H1 (cell line): Measurements from ENCODE around the gene CSKMT. TPM values are rescaled to one million over a fixed set of nuclear protein-coding genes. Genes with fewer than 3 reads are reported as not detected.

Source experiments
- CTCF ChIA-PET: fragments of 300-600 bp; sonication (Branson Sonifier 250); formaldehyde crosslinking; loops from one replicate; lab custom pipeline; 2021; ENCODE audit not compliant: partially characterized antibody; lab: Charles Lee
- POLR2A ChIA-PET: fragments of 300-600 bp; sonication (Branson Sonifier 250); formaldehyde crosslinking; loops from one replicate; lab custom pipeline; 2021; ENCODE audit warnings: inconsistent platforms; ENCODE audit not compliant: partially characterized antibody; lab: Charles Lee
- DNase-seq, 2 experiments: peaks; one replicate each; pipeline versions ENCODE4 v3.0.0 to v3.0.0-alpha.2; 2010 to 2022; ENCODE audit warnings: low spot score in 2 of 2, low read depth in 1 of 2, mixed read lengths in 1 of 2
- FAIRE-seq: peaks from 2 replicates; lab custom pipeline; 2011; peaks lifted over from hg19 to GRCh38; lab: Jason Lieb, UNC
- H2AFZ ChIP-seq: 2 replicates; pipeline ENCODE4 v1.8.1; 2012; ENCODE audit warnings: low read length, inconsistent platforms
- H2AK5ac ChIP-seq: 2 replicates; pipeline ENCODE4 v1.6.1; 2013; ENCODE audit warnings: low read depth, low read length
- H2BK120ac ChIP-seq: replicated peaks from 2 replicates; pipeline ENCODE3; 2013; ENCODE audit warnings: low read depth, low read length, inconsistent platforms
- H2BK12ac ChIP-seq: 2 replicates; pipeline ENCODE4 v1.6.1; 2013; ENCODE audit warnings: low read depth, low read length
- H2BK15ac ChIP-seq: 2 replicates; pipeline ENCODE4 v1.6.1; 2013; ENCODE audit warnings: low read length
- H2BK20ac ChIP-seq: 2 replicates; pipeline ENCODE4 v1.6.1; 2013; ENCODE audit warnings: low read length
- H2BK5ac ChIP-seq: 2 replicates; pipeline ENCODE4 v1.6.1; 2013; ENCODE audit warnings: low read depth, low read length
- H3K14ac ChIP-seq: 2 replicates; pipeline ENCODE4 v1.6.1; 2013; ENCODE audit warnings: inconsistent platforms; ENCODE audit not compliant: insufficient read length
- H3K18ac ChIP-seq: 2 replicates; pipeline ENCODE4 v1.6.1; 2013; ENCODE audit warnings: low read length; ENCODE audit errors: extremely low read depth
- H3K23ac ChIP-seq: 2 replicates; pipeline ENCODE4 v1.6.1; 2013; ENCODE audit warnings: inconsistent platforms; ENCODE audit not compliant: insufficient read length
- H3K23me2 ChIP-seq: 2 replicates; pipeline ENCODE4 v1.6.1; 2013; ENCODE audit warnings: low read depth, low read length
- H3K27ac ChIP-seq: 2 replicates; pipeline ENCODE4 v1.6.1; 2011; ENCODE audit warnings: low read depth, low read length, inconsistent platforms
- H3K27me3 ChIP-seq, 4 experiments: replicated peaks in 1 of 4; 1 replicate in 1 of 4; 2 replicates in 3 of 4; pipeline versions ENCODE4 v1.6.1 to v1.8.1; 2011 to 2013; ENCODE audit warnings: low read length in 3 of 4, mild to moderate bottlenecking in 3 of 4, inconsistent platforms in 2 of 4, mixed read lengths in 2 of 4, moderate library complexity in 1 of 4; ENCODE audit not compliant: control insufficient read depth in 3 of 4, insufficient read depth in 3 of 4; ENCODE audit errors: extremely low read depth in 1 of 4
- H3K36me3 ChIP-seq, 4 experiments: 2 replicates each; pipeline versions ENCODE4 v1.6.1 to v1.8.1; 2011 to 2013; ENCODE audit warnings: mild to moderate bottlenecking in 4 of 4, low read length in 3 of 4, moderate library complexity in 2 of 4, control low read depth in 1 of 4, inconsistent platforms in 1 of 4; ENCODE audit not compliant: insufficient read depth in 4 of 4, control insufficient read depth in 2 of 4
- H3K4ac ChIP-seq: replicated peaks from 2 replicates; pipeline ENCODE3; 2013; ENCODE audit warnings: low read length, low read depth, mixed read lengths, inconsistent platforms; ENCODE audit not compliant: insufficient read length
- H3K4me1 ChIP-seq, 4 experiments: replicated peaks in 1 of 4; 1 replicate in 1 of 4; 2 replicates in 3 of 4; pipeline versions ENCODE4 v1.6.1 to v1.8.1; 2011 to 2013; ENCODE audit warnings: low read length in 3 of 4, inconsistent platforms in 2 of 4, mixed read lengths in 1 of 4; ENCODE audit not compliant: insufficient read depth in 4 of 4, control insufficient read depth in 3 of 4
- H3K4me2 ChIP-seq, 2 experiments: 2 replicates each; pipeline versions ENCODE4 v1.6.1 to v1.8.1; 2011 to 2013; ENCODE audit warnings: low read depth in 2 of 2, low read length in 2 of 2, control low read depth in 1 of 2, inconsistent platforms in 1 of 2, mild to moderate bottlenecking in 1 of 2; ENCODE audit not compliant: insufficient read depth in 1 of 2
- H3K4me3 ChIP-seq, 4 experiments: fragments of 200-600, 300-600 bp in 1 of 4; sonication (generic), shearing (Covaris generic), sonication (Bioruptor Twin) in 1 of 4; 2 replicates each; pipeline versions ENCODE4 v1.5.1 to v1.8.1; 2011 to 2016; ENCODE audit warnings: low read length in 4 of 4, low read depth in 3 of 4, control low read depth in 2 of 4, inconsistent platforms in 2 of 4, mild to moderate bottlenecking in 2 of 4, mixed read lengths in 1 of 4, moderate library complexity in 1 of 4; ENCODE audit not compliant: insufficient read depth in 2 of 4; ENCODE audit errors: extremely low read depth in 1 of 4
- H3K56ac ChIP-seq: replicated peaks from 2 replicates; pipeline ENCODE3; 2013; ENCODE audit warnings: low read depth, mild to moderate bottlenecking, mixed read lengths, low read length, inconsistent platforms; ENCODE audit not compliant: insufficient read length
- H3K79me1 ChIP-seq: 2 replicates; pipeline ENCODE4 v1.6.1; 2013; ENCODE audit warnings: low read depth, low read length, control low read depth
- H3K79me2 ChIP-seq, 2 experiments: 2 replicates each; pipeline versions ENCODE4 v1.6.1 to v1.8.1; 2012 to 2013; ENCODE audit warnings: low read length in 2 of 2, mild to moderate bottlenecking in 2 of 2, inconsistent platforms in 1 of 2; ENCODE audit not compliant: insufficient read depth in 2 of 2, control insufficient read depth in 1 of 2
- H3K9ac ChIP-seq, 4 experiments: replicated peaks in 1 of 4; 1 replicate in 1 of 4; 2 replicates in 3 of 4; pipeline versions ENCODE4 v1.6.1 to v1.8.1; 2011 to 2013; ENCODE audit warnings: low read depth in 3 of 4, low read length in 3 of 4, control low read depth in 2 of 4, mild to moderate bottlenecking in 2 of 4, moderate library complexity in 2 of 4, inconsistent platforms in 1 of 4; ENCODE audit errors: extremely low read depth in 1 of 4
- H3K9me3 ChIP-seq, 2 experiments: 2 replicates each; pipeline versions ENCODE4 v1.6.1 to v1.8.1; 2012 to 2013; ENCODE audit warnings: mild to moderate bottlenecking in 2 of 2, moderate library complexity in 2 of 2, control low read depth in 1 of 2, inconsistent platforms in 1 of 2, low read depth in 1 of 2, low read length in 1 of 2, mixed read lengths in 1 of 2; ENCODE audit not compliant: insufficient read depth in 2 of 2
- H4K20me1 ChIP-seq, 2 experiments: replicated peaks in 1 of 2; 2 replicates each; pipeline versions ENCODE3 to v1.8.1; 2011 to 2013; ENCODE audit warnings: inconsistent platforms in 2 of 2, low read length in 2 of 2, mild to moderate bottlenecking in 1 of 2; ENCODE audit not compliant: insufficient read depth in 2 of 2, control insufficient read depth in 1 of 2
- H4K5ac ChIP-seq: 2 replicates; pipeline ENCODE4 v1.6.1; 2013; ENCODE audit warnings: low read length, low read depth, mixed read lengths, inconsistent platforms; ENCODE audit not compliant: insufficient read length
- H4K8ac ChIP-seq: 2 replicates; pipeline ENCODE4 v1.8.0; 2013; ENCODE audit warnings: mild to moderate bottlenecking, moderate library complexity, low read length, inconsistent platforms; ENCODE audit not compliant: insufficient read depth; ENCODE audit errors: extremely low read depth
- H4K91ac ChIP-seq: replicated peaks from 2 replicates; pipeline ENCODE3; 2013; ENCODE audit warnings: low read length, mixed read lengths, inconsistent platforms; ENCODE audit not compliant: insufficient read length
- HDAC2 ChIP-seq, 2 experiments: fragments of 300-600 bp in 1 of 2; sonication (generic) in 1 of 2; IDR thresholded peaks; 2 replicates each; pipeline ENCODE4 v1.6.1; 2011 to 2012; ENCODE audit warnings: low read depth in 2 of 2, low read length in 2 of 2, mild to moderate bottlenecking in 2 of 2, moderate library complexity in 2 of 2, borderline replicate concordance in 1 of 2, inconsistent platforms in 1 of 2
- KDM1A ChIP-seq: fragments of 200-600, 300-600 bp; sonication (generic); IDR thresholded peaks from 2 replicates; pipeline ENCODE4 v1.7.1; 2016; ENCODE audit warnings: mild to moderate bottlenecking, low read length, borderline replicate concordance
- PHF8 ChIP-seq: fragments of 200-600 bp; sonication (generic); conservative IDR thresholded peaks from 2 replicates; pipeline ENCODE4 v1.7.1; 2012; ENCODE audit warnings: low read depth, mild to moderate bottlenecking, inconsistent platforms, low read length, moderate library complexity
- POLR2A ChIP-seq, 2 experiments: IDR thresholded peaks; 1 replicate in 1 of 2; 2 replicates in 1 of 2; pipeline ENCODE4 v1.6.1; 2011; ENCODE audit warnings: low read depth in 2 of 2, low read length in 2 of 2, mild to moderate bottlenecking in 2 of 2; ENCODE audit errors: control extremely low read depth in 1 of 2
- POLR2AphosphoS5 ChIP-seq: IDR thresholded peaks from 2 replicates; pipeline ENCODE4 v1.6.1; 2011; ENCODE audit warnings: low read depth, low read length
- SIRT6 ChIP-seq: IDR thresholded peaks from one replicate; pipeline ENCODE4 v1.7.1; 2012; ENCODE audit warnings: low read length, inconsistent platforms
- SIX5 ChIP-seq: IDR thresholded peaks from 2 replicates; pipeline ENCODE4 v1.6.1; 2011; ENCODE audit warnings: mild to moderate bottlenecking, low read depth, low read length
- SP4 ChIP-seq: IDR thresholded peaks from 2 replicates; pipeline ENCODE4 v1.6.1; 2012; ENCODE audit warnings: low read length, inconsistent platforms
- WGBS, 2 experiments: shearing (Covaris generic) in 1 of 2; methylation state at CpG; one replicate each; pipeline versions ENCODE4 v1.1.6 to v1.1.7; 2013 to 2015; ENCODE audit warnings: low lambda C conversion rate in 2 of 2, mixed read lengths in 2 of 2, inconsistent platforms in 1 of 2, low coverage in 1 of 2, missing lambda C conversion rate in 1 of 2; ENCODE audit not compliant: insufficient replicate concordance in 2 of 2, insufficient coverage in 1 of 2, insufficient read length in 1 of 2; ENCODE audit errors: extremely low coverage in 1 of 2, missing lambda C conversion rate in 1 of 2; 5-methylcytosine and 5-hydroxymethylcytosine counted together
- polyA plus RNA-seq, 7 experiments: library from polyadenylated mRNA; depleted of rRNA in 3 of 7; stranded (reverse) in 5 of 7; unstranded in 2 of 7; fragments of >200 nt in 5 of 7; fragments of 200-250 nt in 2 of 7; gene quantifications; 1 replicate in 5 of 7; 2 replicates in 1 of 7; 4 replicates in 1 of 7; pipeline versions ENCODE4 v1.2.1 to v1.2.3, GENCODE V29; 2011 to 2013; ENCODE audit warnings: missing spikeins in 2 of 7, mixed read lengths in 2 of 7
- total RNA-seq: library from RNA; stranded (reverse); fragmentation: NEBNext Ultra II Directional; extraction: Animal tissue kit (Norgen Biotek cat#: 25700); gene quantifications from 2 replicates; pipeline ENCODE4 v1.2.1, GENCODE V29; 2021

CSKMT gene
- total and polyA plus RNA-seq, 2 of the 8 experiments (the other 6 are each of a cell fraction or from before 2014, with no cell fraction given) = 12.0 to 66.1 TPM

- peak overlapping the region; percentile 56 for H2BK120ac ChIP-seq
- no peak for FAIRE-seq
- POLR2A ChIA-PET = interaction anchor here (0.6 to 61.4 kb wide), 28 partner anchors 6 to 223 kb away, joined by 3 to 2041 read pairs (median 20); partner anchors contain the start of genes B3GAT3, BSCL2, C11orf98 and CSKMT
Observed at GRCh38 chr11:62666259-62666926, 1.3 kb downstream of the CSKMT start.

More at GRCh38 chr11:62666259-62666926, 1.3 kb downstream of the CSKMT start:
- Histone ChIP-seq H3K36me3 (peaks cover 11 to 35% (median 20%) of the 10 kb centered on the region in 4 experiments), H3K27me3 (no peaks in the 10 kb centered on the region), H2BK5ac (peak overlapping the region; percentile 80), H4K20me1 (peaks cover 3 to 6% of the 10 kb centered on the region in 2 experiments), H2AK5ac (no peak overlapping the region), H4K91ac (peak overlapping the region; percentile 1), H3K27ac (peak overlapping the region; percentile 73; the same call in 1 of the 2 replicates), H3K23ac (no peak overlapping the region), H2AFZ (no peak overlapping the region), H3K14ac (no peak overlapping the region), H4K8ac (no peak overlapping the region; the same call in 1 of the 2 replicates), H3K4me2 (peak overlapping the region; percentile 77 to 86), H2BK20ac (no peak overlapping the region), H3K18ac (peak overlapping the region; percentile 63; the same call in 1 of the 2 replicates), H3K79me2 (peaks cover 7 to 33% of the 10 kb centered on the region in 2 experiments; a peak in 3 of 4 replicates), H3K4me3 (peak overlapping the region; percentile 83 to 98 (median 95)), H2BK15ac (no peak overlapping the region), H2BK12ac (no peak overlapping the region), H3K9ac (peak overlapping the region; percentile 57 to 92 (median 90)), H3K56ac (peak overlapping the region; percentile 93), H3K9me3 (no peaks in the 10 kb centered on the region), H4K5ac (peak overlapping the region; percentile 84), H3K4ac (peak overlapping the region; percentile 74), H3K79me1 (peaks cover 5% of the 10 kb centered on the region), H3K23me2 (peaks cover 15% of the 10 kb centered on the region), H3K4me1 (peaks cover 4 to 11% (median 8%) of the 10 kb centered on the region in 4 experiments)
- CTCF ChIA-PET = interaction anchor here (0.7 to 2.5 kb wide), 10 partner anchors 11 to 1525 kb away, joined by 3 to 8 read pairs (median 4); no protein-coding TSS in a partner anchor
- TF ChIP-seq SIX5 (no peak), POLR2AphosphoS5 (peak; percentile 66; the same call in 1 of the 2 replicates), POLR2A (IDR thresholded peaks at IDR 0.05; ENCODE audit: control extremely low read depth in 1 of 2, low read depth in 2 of 2, low read length in 2 of 2) (peak; percentile 57 to 81), PHF8 (no peak), SIRT6 (peak; percentile 21), SP4 (no peak), KDM1A (no peak), HDAC2 (IDR thresholded peaks at IDR 0.05; ENCODE audit: borderline replicate concordance in 1 of 2, low read depth in 2 of 2, low read length in 2 of 2) (no peak)
- 65% methylated on average over 16 of the region's 16 CpGs; no CpG with 5 or more reads in 1 of the 2 experiments for WGBS, 2 experiments
- DNase-seq = no peak
